22Rv1 (cell line): Measurements from ENCODE around the gene RAPGEF4.

Experiments used
- CTCF ChIP-seq: fragments of 450-650 bp; IDR thresholded peaks from 2 replicates; pipeline ENCODE4 v1.5.1; 2017; ENCODE audit warnings: mild to moderate bottlenecking
- ZFX ChIP-seq: fragments of 450-650 bp; IDR thresholded peaks from 2 replicates; pipeline ENCODE4 v1.6.1; 2017; ENCODE audit warnings: antibody characterized with exemption, borderline replicate concordance

GRCh38 chr2:173027181-173028128, 291.8 kb downstream of the RAPGEF4 start:
- peak; percentile 80 for TF ChIP-seq CTCF
- no peak for TF ChIP-seq ZFX
